HG03457 (cell line): ENCODE measurements around the gene DTNA.

ENCODE experiments used
- ATAC-seq: cut with Tn5 transposase; IDR thresholded peaks from one replicate; pipeline ENCODE4 v1.9.1; 2021; ENCODE audit warnings: moderate number of reproducible peaks; ENCODE audit not compliant: unreplicated experiment

The DTNA gene

DNA sequence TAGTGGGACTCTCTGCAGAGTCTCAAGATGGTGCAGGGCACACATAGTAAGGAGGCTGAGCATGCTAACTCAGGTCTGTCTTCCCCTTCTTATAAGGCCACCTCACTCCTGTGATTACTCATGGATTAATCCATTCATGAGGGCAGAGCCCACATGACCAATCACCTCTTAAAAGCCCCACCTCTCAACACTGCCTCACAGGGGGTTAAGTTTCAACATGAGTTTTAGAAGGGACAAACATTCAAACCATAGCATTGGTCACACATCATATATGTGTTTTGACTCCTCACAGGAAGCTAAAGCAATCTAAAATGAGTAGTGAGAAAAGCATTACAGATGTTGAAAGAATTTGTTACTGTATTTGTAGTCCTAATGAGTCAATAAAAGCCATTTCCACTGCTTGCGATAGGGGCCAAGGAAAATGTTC is 57.5 kb downstream of the DTNA start:
- ATAC-seq = no peak

DNA sequence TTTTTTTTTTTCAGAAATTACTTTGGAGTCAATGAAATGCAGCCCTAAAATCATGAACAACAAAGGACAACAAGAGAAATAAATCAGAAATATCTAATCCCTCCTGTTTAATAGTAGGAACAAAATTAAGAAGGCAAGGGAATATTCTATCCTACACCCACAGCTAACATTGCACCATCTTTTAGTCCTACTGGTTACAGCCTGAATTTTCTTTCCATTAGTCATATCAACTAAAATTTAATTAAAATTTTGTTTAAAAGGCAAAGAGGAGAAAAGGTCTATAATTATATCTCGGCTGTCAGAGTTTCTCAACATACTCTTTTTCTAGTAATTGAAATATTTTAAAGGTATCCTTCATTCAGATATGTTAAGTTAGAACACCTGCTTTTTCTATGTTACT is 61.9 kb downstream of the DTNA start:
- ATAC-seq = no peak

GRCh38 chr18:34772887-34773286 is 62.8 kb downstream of the DTNA start:
- no peak for ATAC-seq

DNA sequence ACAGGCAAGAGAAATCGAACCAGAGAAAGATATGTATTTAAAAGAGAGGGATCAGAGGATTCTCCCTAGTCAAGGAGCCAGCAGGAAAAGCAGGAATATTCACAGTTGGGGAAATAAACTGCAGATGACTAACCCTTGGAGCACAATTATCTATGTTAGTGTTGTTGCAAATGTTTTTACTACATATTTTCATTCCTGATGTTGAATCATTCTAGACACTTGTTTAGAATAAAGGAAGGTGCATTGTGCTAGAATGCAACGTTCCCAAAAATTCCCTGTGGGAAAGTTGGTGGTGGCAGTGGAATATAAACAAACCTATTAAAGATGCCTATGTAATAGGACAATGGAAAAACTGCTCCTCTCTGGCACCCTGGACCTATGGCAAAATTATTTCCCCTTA is 63.3 kb downstream of the DTNA start:
- no peak for ATAC-seq

- no peak for ATAC-seq
These were observed 64.1 kb downstream of the DTNA start for GRCh38 chr18:34773961-34774766.

DNA sequence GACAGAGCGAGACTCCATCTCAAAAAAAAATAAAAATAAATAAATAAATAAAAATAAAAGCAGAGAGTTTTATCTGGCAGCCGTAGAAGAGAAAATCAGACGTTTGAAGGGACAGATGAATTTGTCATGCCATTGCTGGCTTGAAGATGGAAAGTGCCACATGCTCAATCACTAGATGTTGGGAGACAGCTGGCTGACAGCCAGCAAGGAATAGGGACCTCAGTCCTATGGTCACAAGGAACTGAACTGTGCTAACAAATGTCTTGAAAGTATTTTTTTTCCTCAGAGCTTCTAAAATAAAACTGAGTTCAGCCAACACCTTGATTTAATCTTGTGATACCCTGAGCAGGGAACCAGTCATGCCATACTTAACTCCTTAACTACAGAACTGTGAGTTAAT is 65.4 kb downstream of the DTNA start:
- no peak for ATAC-seq

DNA sequence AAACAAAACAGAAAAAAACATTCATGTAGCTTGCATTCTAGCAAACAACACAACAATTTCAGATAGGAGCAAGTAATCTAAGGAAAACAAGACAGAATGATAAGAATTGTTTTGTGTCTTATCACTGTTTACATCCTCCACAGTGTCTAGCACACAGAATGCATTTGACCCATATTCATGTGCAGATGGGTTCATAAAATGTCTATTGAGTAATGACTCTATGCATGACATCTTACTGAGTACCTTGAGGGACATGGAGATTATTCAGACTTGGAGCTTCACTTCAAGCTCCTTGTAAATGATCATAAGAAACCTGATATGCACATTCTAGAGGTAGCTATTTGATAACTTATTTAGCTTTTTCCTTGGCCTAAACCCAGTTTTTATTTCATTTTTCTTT is 69.0 kb downstream of the DTNA start:
- no peak for ATAC-seq

- no peak for ATAC-seq
These were observed 70.8 kb downstream of the DTNA start for GRCh38 chr18:34780856-34781255.

GRCh38 chr18:34783501-34783900 is 73.4 kb downstream of the DTNA start:
- no peak for ATAC-seq

- no peak for ATAC-seq
These were observed 76.2 kb downstream of the DTNA start for GRCh38 chr18:34786162-34786741.

DNA sequence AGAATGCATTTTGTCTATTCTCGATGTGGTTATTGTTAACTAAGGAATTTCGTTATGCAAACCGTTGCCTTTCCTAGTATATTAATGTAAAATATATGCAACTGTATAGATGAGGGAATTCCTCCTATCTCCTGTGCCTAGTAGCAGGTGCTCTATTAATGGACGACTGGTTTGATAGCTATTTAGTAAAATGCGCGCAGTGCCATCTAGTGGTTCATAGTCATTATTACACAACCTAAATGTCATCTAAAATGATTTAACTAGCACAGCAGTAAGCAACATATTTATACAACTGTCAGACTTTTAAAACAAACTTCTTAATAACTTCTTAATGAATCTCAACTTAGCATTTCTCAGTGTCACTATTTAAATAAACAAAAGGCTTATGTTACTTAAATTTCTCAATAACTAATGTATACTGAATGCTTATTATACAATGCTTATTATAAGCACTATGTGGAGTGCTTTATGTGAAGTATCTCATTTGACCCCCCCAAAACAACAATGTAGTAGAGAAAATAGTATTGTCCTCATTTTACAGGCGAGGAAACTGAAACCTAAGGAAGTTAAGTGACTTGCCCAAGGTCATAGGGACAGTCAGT is 77.9 kb downstream of the DTNA start:
- peak; percentile 79 for ATAC-seq

- no peak for ATAC-seq
These were observed 79.8 kb downstream of the DTNA start for GRCh38 chr18:34789768-34790344.

DNA sequence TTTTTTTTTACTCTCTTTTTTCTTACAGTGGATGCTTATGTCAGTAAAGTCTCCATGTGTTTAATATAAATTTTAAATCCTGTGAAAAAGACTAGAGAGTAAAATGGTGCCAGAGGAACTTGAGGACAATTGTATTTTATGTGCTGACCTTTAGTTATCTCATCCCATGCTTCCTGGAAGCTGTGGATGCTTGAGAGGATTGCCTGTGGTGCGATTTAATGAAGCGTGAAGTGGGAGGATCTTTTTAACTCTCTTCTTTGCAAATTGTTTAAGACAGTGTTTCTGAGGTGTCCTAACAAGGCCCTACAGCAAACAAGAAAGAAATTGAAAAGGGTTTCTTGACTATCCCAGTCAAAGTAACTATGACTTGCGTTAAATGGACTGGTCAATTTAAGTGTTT is 84.2 kb downstream of the DTNA start:
- ATAC-seq = no peak

DNA sequence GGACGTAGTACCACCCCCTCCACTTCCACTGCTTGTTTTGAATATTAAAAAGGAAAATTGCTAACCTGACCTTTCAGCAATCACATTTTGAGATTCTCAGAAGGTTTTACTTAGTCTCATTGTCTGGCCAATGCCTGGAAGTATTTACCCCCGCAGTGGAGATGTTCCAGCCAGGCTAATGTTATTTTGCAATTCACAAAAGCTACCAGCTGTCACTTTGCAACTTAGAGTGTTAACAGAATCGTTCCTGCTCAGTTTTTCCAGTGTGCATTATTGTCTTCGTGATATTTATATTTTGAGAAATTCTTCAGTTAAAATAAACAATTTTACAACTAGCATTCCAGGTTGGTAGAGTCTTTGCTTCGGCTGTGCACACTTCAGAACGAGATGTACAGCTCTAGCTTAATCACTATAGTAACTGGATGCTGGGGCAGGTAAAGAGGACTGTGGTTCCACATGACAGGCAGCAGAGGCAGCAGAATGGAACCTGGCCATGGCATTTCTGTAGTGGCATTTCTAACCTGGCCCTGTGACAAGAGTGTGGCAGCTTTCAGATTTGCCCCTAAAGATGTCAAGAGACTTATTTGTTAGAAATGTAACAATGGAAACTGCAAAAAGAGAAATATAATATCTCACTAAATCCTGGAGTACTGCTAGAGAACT is 85.1 kb downstream of the DTNA start:
- no peak for ATAC-seq

GRCh38 chr18:34796035-34796657 is 86.0 kb downstream of the DTNA start:
- ATAC-seq = no peak

DNA sequence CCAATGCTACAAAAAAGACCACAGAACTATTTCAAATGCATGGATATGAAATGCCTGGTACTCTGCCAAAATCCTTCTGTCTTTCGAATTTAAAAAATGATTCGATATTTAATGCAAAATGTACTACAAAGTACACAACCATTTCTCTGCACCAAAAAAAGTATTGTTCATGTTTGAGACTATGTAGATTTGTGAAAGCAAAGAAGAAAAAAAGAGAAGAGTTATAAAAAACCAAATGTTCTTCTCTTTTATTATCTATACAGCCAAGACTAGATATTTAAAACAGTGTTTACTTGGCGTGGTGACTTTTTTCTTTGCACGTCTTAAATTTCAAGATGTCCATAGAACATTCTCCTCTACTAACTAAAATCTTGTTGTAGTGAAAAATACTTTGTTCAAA is 89.2 kb downstream of the DTNA start:
- ATAC-seq = no peak

DNA sequence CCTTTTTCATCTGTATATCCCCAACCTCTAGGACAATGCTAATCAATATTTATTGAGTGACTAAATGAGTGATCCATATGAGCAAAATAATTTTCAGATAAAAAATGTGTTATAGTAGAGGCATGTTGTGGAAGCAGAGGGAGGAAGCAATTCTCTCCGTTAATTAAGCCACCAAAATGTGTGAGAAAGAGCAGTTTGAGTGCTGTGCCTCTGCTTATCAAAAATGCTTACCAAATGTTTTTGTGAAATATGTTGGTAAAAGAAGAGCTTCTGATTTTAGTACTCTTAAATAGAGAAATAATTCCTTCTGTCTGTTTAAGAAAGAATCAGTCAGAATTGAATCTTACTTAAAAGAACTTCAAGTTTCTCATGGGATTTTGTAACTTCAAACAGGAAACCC is 90.3 kb downstream of the DTNA start:
- no peak for ATAC-seq

DNA sequence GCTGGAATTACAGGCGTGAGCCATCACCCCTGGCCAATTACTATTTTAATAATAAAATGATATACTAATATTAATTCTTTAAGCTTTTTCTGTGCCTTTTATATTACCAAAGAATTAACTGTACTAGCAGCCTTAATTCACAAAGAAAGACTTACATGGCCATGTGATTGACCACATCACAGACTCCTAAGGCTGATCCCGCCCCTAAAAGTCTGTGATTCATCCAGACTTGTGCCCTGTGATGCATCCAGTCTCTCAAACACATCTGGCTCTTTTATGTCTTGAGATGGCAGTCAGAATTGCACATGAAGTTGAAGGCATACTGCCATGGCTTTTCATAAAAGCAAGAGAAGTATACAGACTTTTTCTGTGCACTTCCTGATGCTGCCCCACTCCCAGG is 91.7 kb downstream of the DTNA start:
- no peak for ATAC-seq

DNA sequence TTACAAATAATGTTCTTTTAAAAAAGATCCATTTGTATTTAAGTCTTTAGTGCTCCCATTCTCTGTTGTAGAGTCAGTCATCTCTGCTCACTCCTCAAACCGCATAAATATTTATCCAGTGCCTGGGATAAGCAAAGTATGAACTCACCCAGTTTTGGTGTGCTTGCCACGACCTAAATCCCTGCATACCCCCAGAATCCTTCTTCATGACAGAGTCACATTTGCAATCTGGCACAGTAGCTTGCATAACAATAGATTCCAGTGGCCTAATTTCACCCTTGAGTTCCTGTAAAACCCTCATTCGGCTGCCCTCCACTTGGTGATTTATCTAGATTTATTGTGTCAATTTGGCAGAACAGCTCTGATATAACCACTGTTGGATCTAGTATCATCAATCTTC is 92.9 kb downstream of the DTNA start:
- no peak for ATAC-seq

GRCh38 chr18:34803877-34804400 is 93.8 kb downstream of the DTNA start:
- ATAC-seq = no peak
